Lung microvascular endothelial cell (primary cell): Measurements from ENCODE around the gene NPAS3. TPM values are rescaled to one million over a fixed set of nuclear protein-coding genes. Genes with fewer than 3 reads are reported as not detected.

ENCODE experiments used
- DNase-seq, 2 donors: peaks; one replicate each; pipeline versions ENCODE4 v3.0.0 to v3.0.0-alpha.2; 2010; ENCODE audit warnings: low read depth in 2 of 2
- total RNA-seq: library from RNA; depleted of rRNA; stranded (reverse); fragments of >200 nt; gene quantifications from 2 replicates; pipeline ENCODE4 v1.2.1, GENCODE V29; 2014

Gene NPAS3
- total RNA-seq, 1 donor from 2014 or later, result 0.20 TPM

- no peak for DNase-seq
Observed at GRCh38 chr14:33774723-33775470, 836.2 kb downstream of the NPAS3 start.

DNA sequence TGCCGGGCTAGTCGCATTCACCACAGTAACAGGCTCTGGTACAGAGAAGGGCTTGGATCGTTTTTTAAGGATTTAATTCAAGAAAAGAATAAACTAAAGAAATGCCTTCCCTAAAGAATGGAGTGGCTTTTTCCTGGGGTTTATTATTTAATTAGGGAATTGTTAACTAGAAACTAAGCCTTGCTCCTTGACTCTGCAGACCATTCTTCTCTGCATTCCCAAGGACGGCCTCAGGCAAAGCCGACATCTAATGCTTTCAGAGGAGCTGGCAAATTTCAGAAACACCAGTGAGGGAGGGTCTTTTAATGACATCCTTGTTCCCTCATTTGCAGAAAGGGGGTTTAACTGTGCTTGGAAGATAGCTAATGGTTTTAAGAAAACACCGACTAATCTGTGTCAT, 838.2 kb downstream of the NPAS3 start:
- no peak for DNase-seq

GRCh38 chr14:33777681-33778080, 839.0 kb downstream of the NPAS3 start:
- DNase-seq, result no peak

GRCh38 chr14:33780035-33780434, 841.4 kb downstream of the NPAS3 start:
- no peak for DNase-seq

- DNase-seq, result no peak
Observed at GRCh38 chr14:33781236-33781635, 842.6 kb downstream of the NPAS3 start.

DNA sequence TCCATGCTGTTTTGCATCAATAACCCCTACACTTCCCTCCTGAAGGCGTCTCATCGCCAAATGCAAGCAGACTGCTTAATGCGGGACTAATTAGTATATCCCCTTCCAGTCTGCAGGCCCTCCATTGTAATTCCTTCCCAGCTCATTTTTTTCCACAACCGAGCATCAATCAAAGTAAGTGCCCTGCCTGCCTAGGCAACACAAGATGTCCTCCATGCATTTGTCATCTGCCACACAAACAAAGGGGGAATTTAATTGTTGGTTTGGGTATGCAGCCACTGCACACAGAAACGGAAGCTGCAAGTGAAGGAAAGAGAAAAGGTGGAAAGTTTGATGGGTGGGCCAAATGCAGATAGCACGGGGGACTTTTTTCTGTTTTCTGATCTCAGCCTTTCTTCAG, 844.2 kb downstream of the NPAS3 start:
- no peak for DNase-seq

GRCh38 chr14:33786091-33786825, 847.6 kb downstream of the NPAS3 start:
- DNase-seq, result no peak

DNA sequence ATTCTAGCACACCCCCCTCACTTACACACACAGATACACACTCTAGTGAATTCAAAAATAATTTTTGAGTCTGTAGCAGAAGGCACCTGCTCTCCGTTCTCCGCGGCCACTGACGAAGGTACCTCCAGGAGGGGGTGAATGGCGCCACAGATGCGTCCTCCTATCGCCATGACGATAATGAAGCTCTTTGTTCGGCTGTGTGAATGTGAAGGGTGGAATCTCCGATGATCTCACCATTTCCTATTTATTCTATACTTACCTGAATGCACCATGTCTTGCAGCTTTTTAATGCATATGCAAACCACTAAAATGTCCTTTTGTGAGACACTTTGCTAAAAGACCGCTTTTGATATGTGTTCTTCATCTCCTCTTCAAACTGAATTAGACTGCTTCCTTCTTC, 849.5 kb downstream of the NPAS3 start:
- DNase-seq, result no peak

DNA sequence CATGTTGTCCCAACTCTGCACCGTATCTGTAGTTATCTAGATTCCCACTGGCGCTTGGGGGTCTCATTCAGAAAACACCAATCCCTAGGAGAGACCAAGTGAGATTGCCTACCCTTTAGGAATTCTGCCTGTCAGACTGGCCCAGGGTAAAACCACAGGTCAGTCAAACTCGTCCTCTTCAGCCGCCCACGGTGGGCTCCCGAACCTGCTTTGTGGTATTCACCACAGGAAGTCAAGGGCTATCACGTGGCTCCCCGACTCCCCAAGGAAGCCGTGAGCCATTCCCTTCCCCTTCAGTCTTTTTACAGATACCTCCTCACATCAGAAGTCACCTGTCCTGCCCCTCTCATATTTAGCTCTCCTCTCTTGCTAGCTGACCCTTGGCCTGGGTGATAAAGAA, 852.3 kb downstream of the NPAS3 start:
- DNase-seq, result no peak

GRCh38 chr14:33792009-33792719, 853.5 kb downstream of the NPAS3 start:
- DNase-seq, result no peak

GRCh38 chr14:33792720-33793368, 854.2 kb downstream of the NPAS3 start:
- peak; percentile 84 to 90 for DNase-seq

- DNase-seq, result no peak
Observed at GRCh38 chr14:33793398-33794110, 854.9 kb downstream of the NPAS3 start.

DNA sequence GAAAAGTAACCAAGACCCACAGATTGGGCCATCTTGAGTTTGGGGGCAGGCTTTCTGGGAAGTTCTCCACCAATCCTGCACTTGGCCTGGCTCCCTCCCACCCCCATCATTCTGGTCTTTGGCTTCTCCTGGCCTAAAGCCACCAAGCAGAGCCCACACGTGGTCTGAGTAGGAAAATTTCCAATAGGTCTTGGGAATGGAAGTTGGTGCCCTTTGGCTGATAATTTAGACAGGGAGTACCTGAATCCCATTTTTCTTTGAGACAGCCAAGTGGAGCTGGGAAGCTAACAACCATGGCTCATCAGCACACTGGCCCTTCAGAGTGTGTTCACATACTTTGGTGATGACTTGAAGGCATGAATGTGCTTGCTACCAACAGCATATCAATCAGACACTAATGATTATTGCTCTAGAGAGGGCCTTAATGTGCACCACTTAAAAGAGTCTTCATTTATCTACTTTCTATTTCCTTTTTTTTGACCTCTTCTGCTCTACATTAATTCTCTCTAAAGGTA, 856.2 kb downstream of the NPAS3 start:
- DNase-seq, result no peak

DNA sequence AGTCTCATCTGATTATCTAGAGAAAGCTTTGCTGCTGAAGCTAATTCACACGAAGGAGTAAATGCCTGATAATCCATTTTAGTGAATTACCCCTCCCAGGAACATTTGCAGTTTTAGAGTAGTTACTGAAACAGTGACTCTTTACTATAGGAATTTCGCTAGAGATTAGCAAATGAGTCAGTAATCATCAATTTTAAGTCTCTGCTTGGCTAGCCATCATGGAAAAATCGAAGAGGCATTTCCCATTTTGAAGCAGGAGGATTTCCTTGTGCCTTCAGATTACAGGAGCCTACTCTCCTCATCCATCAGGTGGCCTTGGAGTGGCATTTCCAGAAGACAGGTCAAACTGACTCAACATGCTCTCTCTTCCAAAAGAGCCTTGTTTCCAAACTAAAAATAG, 857.7 kb downstream of the NPAS3 start:
- no peak for DNase-seq

GRCh38 chr14:33799705-33800570, 861.3 kb downstream of the NPAS3 start:
- peak; percentile 5 to 29 for DNase-seq

- DNase-seq, result no peak
Observed at GRCh38 chr14:33800735-33801163, 862.1 kb downstream of the NPAS3 start.

- no peak for DNase-seq
Observed at GRCh38 chr14:33802737-33803136, 864.1 kb downstream of the NPAS3 start.

- no peak for DNase-seq
Observed at GRCh38 chr14:33805593-33805992, 866.9 kb downstream of the NPAS3 start.

DNA sequence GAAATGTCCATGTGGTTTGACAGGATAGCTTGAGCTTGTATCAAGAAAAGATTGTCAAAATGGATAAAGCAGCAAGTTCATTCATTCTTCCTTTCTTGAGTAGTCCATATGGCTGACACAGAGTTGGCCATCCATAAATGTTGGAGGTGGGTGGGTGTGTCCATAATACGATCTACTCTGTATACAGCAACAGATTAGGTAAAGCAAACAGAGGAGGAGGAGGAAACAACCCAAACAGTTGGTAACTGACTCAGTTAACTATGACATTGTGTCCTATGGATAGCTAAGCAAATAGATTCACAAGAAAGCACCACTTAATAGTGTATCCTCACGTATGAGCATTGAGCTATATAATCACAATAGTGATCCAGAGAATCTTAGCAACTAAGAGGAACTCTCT, 868.2 kb downstream of the NPAS3 start:
- DNase-seq, result no peak

DNA sequence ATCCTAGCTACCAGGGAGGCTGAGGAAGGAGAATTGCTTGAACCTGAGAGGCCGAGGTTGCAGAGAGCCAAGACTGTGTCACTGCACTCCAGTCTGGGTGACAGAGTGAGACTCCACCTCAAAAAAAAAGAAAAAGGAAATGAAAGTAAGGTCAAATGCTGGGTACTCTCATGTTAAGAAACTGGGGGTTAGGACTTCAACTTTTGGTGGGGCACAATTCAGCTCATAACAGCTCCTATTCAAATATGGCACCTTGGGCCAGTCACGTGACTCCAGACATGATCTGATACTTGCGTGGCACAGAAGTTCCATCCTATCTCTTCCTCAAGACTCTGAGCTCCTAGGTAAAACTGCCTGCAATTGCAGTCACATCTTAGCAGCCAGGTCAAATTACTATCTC, 869.5 kb downstream of the NPAS3 start:
- no peak for DNase-seq
